HS-27A (cell line): ENCODE results near the gene OR13D1.
"Not testable (repeated sequence)": the region's sequence is repeated elsewhere in the genome, so short reads cannot be mapped to it uniquely, and the experiment has no call there.

Experiments used
- DNase-seq: peaks from one replicate; pipeline ENCODE4 v3.0.0-alpha.2; 2012; ENCODE audit warnings: low read depth, missing footprints

The OR13D1 gene, protein sequence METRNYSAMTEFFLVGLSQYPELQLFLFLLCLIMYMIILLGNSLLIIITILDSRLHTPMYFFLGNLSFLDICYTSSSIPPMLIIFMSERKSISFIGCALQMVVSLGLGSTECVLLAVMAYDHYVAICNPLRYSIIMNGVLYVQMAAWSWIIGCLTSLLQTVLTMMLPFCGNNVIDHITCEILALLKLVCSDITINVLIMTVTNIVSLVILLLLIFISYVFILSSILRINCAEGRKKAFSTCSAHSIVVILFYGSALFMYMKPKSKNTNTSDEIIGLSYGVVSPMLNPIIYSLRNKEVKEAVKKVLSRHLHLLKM

DNA sequence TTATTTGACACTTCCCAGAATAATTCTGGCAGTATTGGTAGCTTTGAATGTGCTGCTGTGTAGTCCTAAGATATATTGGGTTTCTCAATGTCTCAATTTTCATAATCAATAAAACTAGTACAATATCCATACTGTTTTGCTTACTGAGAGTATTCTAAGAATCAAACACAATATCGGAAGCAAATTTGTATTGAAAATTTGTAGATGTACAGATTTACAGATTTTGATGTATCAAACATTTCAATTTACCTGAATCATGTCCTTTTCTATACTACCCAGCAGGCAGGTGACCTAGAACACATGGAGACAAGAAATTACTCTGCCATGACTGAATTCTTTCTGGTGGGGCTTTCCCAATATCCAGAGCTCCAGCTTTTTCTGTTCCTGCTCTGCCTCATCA lies at the start of gene OR13D1:
TSS of gene OR13D1 (plus strand) at position 301 of the 400 bp plus-strand sequence. CDS start at position 301, 0 bp downstream.
- DNase-seq: no peak

DNA sequence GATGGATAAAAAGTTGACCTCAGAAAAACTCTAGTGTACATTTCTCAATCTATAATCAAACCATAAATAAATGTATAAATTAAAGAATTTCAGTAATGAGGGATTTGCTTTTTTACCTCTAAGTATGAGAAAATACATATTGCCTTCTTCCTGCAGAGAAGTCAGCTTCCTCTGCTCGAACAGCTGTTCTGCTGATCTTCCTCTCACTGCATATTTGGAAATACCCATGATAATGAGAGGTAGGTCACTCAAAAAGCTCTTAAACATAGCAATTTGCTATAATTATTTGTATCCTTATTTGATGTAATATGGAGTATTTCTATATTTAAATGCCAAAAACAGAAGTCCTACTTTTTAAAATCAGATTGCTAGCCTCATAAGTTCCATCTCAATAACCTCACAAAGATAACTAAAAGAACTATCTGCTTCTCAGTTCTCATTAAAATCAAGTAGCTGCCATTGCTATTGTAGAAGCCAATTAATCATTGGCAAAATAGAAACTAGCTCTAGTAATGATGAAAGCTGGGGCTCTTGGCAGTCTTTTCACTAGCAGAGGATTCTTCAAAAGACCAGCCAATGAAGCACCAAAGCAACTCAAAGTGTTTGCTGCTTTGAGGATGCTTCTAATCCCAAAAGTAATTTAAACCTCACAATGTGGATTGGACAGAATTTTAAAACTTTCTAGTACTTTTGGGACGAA lies 35.7 kb upstream of the OR13D1 start:
- no peak for DNase-seq

DNA sequence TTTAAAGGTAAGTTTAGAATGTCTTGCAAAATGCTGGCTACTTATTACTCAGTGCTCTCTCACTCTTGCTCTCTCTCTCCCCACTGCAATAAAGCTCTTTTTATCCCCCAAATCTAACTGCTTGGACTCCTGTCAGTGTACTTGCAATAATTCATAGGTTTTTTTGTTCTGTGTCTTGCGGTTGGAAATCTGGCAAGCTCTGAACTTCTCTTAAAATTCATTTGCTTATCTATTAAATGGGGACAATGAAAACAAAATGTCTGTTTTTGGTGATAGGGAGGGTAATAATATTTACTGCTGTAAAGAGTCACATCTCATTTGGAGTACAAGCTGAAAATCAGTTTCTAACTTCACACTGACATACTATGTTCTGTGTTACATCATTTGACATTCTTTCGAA lies 18.7 kb upstream of the OR13D1 start:
- DNase-seq: no peak

DNA sequence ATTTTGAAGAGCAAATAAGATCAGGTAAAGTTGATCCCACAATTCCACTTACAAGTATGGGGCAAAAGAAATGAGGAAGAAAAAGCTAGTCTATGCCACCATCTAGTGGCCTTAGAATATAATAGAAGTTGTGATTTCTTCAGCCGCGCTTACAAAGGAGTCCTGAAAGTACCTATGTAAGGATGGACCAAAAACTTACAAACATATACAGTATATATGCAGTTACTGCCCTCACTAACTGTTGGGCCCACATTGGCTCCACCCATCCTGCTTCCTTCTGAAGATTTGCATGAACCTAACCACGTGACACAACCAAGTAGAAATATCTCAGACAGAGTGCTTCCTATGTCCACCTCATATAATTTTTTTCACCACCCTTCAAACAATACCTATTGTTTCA lies 11.7 kb upstream of the OR13D1 start:
- DNase-seq: no peak

DNA sequence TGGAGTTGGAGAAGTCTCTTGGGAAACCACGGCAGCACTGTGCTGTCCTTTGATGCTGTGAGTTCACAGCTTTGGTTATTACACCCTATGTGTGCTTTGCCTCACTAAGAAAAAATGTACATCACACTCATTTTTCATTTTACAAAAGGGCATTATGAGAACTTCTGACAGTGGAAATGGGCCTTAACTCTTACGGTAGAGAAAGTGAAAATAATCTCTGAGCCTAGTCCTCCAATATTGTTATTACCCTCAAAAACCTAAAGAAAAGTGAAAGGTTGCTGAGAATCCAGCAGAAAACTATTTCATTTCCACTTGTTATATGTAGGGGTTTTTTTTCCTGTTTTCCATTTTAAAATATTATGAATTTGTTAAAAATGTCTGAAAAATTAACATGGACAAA lies 8.2 kb upstream of the OR13D1 start:
- DNase-seq: no peak

DNA sequence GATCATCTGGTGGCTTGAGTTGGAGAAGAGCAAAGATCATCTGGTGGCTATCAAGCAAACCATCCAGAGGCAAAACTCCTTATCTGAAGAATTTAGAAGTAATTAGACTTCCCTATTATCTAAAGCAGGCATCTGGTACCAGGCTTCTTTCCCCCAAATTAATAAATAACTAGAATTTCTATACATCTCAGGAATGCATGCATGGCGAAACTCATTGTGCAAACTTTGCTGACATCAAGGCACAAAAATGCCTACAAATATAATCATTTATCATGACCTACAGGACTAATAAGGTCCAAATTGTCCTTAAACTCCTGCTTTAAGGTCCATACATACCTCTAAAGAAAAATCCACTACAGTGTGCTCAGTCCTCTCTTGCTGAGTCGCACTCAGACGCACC lies 6.0 kb downstream of the OR13D1 start:
- no peak for DNase-seq

DNA sequence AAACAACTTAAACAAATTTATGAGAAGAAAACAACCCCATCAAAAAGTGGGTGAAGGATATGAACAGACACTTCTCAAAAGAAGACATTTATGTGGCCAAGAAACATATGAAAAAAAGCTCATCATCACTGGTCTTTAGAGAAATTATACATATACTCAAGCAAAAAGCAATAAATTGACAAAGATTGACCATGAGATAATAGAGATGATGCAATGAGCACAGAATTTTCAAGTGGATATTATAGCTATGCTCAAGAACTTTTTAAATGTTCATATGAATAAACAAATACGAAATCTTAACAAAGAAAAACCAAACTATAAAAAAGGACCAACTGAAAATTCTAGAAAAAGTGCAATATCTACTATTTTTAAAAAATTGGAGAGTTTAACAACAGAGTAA lies 14.4 kb downstream of the OR13D1 start:
- not testable (repeated sequence) for DNase-seq

DNA sequence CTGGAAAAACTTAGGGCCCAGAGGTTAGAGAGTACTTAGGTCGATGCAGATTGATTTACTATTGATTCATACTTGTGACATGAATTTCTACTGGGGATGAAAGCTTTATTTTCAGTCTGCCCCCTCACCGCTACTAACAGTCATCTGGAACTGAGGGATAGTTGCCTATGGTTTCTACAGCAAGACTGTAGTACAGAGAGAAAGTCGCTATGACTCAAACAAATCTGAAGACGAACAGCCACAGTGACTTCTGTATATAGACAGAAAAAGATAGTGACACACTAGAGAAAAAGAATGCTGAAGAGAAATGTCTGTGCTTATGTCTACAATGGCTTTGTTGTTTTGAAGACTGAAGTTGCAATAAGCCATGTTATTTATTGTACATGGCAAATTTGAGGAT lies 17.3 kb downstream of the OR13D1 start:
- no peak for DNase-seq

DNA sequence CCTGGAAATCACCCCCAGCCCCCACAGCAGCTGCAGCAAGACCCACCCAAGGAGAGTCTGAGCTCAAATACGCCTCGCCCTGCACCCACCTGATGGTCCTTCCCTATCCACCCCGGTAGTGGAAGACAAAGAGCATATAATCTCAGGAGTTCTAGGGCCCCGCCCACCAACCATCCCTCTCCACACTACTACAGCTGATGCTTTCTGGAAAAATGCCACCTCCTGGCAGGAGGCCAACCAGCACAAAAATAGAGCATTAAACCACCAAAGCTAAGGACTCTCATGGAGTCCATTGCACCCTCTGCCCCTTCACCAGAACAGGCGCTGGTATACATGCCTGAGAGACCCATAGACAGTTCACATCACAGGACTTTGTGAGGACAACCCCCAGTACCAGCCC lies 30.7 kb downstream of the OR13D1 start:
- DNase-seq: no peak

DNA sequence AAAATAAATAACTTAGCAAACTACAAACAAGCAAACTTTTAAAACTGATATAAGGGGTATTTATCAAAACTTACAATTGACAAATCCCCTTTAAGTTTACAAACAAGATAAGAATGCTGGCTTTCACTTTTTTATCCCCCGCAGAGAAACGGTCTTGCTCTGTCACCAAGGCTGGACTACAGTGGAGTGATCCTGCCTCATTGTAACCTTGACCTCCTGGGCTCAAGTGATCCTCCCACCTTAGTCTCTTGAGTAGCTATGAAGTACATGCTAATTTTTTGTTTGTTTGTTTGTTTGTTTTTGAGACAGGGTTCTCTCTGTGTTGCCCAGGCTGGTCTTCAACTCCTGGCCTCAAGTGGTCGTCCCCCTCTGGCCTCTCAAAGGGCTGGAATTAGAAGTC lies 44.1 kb downstream of the OR13D1 start:
- no peak for DNase-seq

DNA sequence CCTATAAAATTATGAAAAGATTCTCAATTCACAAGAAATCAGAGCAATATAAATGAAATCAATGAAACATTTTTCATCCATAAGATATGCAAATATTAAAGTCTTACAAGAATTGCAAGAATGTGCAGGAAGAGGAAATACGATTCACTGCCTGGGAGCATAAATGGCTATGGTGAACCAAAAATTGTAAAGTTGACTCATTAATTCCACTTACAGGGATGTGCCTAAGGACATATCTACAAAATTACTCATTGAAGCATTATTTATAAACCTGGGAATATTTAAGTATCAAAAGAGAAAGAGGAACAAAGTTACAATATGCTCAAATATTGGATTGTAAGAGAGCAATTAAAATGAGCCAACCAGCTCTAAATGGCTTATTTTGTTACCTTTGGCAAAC lies 46.3 kb downstream of the OR13D1 start:
- DNase-seq: no peak

DNA sequence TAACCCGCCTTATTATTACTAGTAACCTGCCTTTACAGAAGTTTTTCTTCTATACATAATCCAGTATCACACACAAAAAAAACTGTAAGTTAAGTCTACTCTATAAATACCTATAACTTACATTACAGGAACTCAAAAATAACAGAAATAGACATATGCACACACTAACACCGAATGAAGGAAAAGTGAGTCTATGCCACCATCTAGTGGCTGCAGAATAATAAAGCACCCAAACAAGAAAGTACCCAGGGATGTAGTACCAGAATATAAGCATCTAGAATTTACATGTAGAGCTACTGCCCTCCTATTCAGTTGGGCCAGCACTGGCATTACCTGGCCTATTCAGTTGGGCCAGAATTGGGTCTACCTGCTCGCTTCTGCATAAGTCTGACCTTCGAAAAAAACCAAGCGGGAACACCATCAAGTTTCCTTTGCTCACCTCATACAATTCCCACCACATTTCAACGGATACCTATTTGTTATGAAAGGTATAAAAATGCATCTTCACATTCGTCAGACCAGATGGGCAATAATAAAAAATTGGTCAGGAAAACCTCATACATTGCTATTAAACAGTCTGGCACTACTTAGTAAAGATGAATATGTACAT lies 49.2 kb downstream of the OR13D1 start:
- no peak for DNase-seq
